DMS53 (cell line): Measurements from ENCODE around the gene DNM2.

Experiments
- DNase-seq: peaks from one replicate; lab custom pipeline; 2025; lab: John Stamatoyannopoulos, UW

Gene DNM2

GRCh38 chr19:10690341-10690781 is 27.5 kb upstream of the DNM2 start:
- no peak for DNase-seq

- DNase-seq: no peak
These were observed 26.5 kb upstream of the DNM2 start for GRCh38 chr19:10691178-10691881.

GRCh38 chr19:10691883-10692282 is 26.0 kb upstream of the DNM2 start:
- no peak for DNase-seq

GRCh38 chr19:10692673-10693264 is 25.1 kb upstream of the DNM2 start:
- DNase-seq: no peak

- DNase-seq: peak; percentile 57
These were observed 23.1 kb upstream of the DNM2 start for GRCh38 chr19:10694706-10695307.

GRCh38 chr19:10695401-10696398 is 22.2 kb upstream of the DNM2 start:
- peak; percentile 98 for DNase-seq

- DNase-seq: peak; percentile 71
These were observed 18.1 kb upstream of the DNM2 start for GRCh38 chr19:10699650-10700335.

GRCh38 chr19:10701955-10702525 is 15.8 kb upstream of the DNM2 start:
- peak; percentile 52 for DNase-seq

- no peak for DNase-seq
These were observed 10.9 kb upstream of the DNM2 start for GRCh38 chr19:10706990-10707389.

GRCh38 chr19:10707440-10707839 is 10.4 kb upstream of the DNM2 start:
- no peak for DNase-seq

- DNase-seq: no peak
These were observed 9.6 kb upstream of the DNM2 start for GRCh38 chr19:10708291-10708690.

GRCh38 chr19:10712045-10712444 is 5.8 kb upstream of the DNM2 start:
- DNase-seq: no peak

- peak; percentile 15 for DNase-seq
These were observed 5.1 kb upstream of the DNM2 start for GRCh38 chr19:10712754-10713153.

- DNase-seq: peak; percentile 44
These were observed 4.6 kb upstream of the DNM2 start for GRCh38 chr19:10713317-10713716.

GRCh38 chr19:10717054-10717355 is 874 bp upstream of the DNM2 start:
- no peak for DNase-seq

GRCh38 chr19:10718205-10719196 is 622 bp downstream of the DNM2 start:
- DNase-seq: peak; percentile 66

GRCh38 chr19:10719466-10719961 is 1.6 kb downstream of the DNM2 start:
- DNase-seq: no peak

GRCh38 chr19:10720607-10721125 is 2.8 kb downstream of the DNM2 start:
- no peak for DNase-seq

GRCh38 chr19:10723591-10723990 is 5.7 kb downstream of the DNM2 start:
- no peak for DNase-seq
